Endothelial cell of umbilical vein (primary cell): ENCODE results near the gene CDC45. TPM values are rescaled to one million over a fixed set of nuclear protein-coding genes. Genes with fewer than 3 reads are reported as not detected.

Source experiments
- BruUV-seq: library from RNA; stranded (reverse); fragments of 400-500 nt; replicated peaks from 2 replicates; lab custom pipeline; 2021; lab: Mats Ljungman, UMichigan
- CTCF ChIA-PET: fragments of 300-600, 350-600 bp; sonication (Branson Sonifier 250); formaldehyde crosslinking; loops from one replicate; lab custom pipeline; 2021; ENCODE audit warnings: antibody characterized with exemption, inconsistent platforms; lab: Charles Lee
- POLR2A ChIA-PET: fragments of 300-600, 350-600 bp; sonication (Branson Sonifier 250); formaldehyde crosslinking; loops from one replicate; lab custom pipeline; 2021; ENCODE audit warnings: antibody characterized with exemption, inconsistent platforms; lab: Charles Lee
- DNase-seq: peaks from one replicate; pipeline ENCODE4 v3.0.0-alpha.2; 2011; ENCODE audit warnings: low read depth, low spot score
- FAIRE-seq: peaks from 2 replicates; lab custom pipeline; 2011; peaks lifted over from hg19 to GRCh38; lab: Jason Lieb, UNC
- H2AFZ ChIP-seq: 2 replicates; pipeline ENCODE4 v1.6.0; 2012; ENCODE audit warnings: low read depth, low read length, control low read depth, inconsistent platforms
- H3K27ac ChIP-seq: 2 replicates; pipeline ENCODE4 v1.5.1; 2011; ENCODE audit warnings: low read depth, mild to moderate bottlenecking, control low read depth, low read length, moderate library complexity; ENCODE audit not compliant: insufficient read depth
- H3K27me3 ChIP-seq, 2 experiments: 2 replicates each; pipeline versions ENCODE4 v1.6.0 to v1.6.1; 2011; ENCODE audit warnings: low read length in 2 of 2, mixed read lengths in 1 of 2; ENCODE audit not compliant: control insufficient read depth in 2 of 2, insufficient read depth in 2 of 2
- H3K36me3 ChIP-seq, 2 experiments: 2 replicates in 1 of 2; 3 replicates in 1 of 2; pipeline ENCODE4 v1.5.1; 2011; ENCODE audit warnings: low read length in 2 of 2, mild to moderate bottlenecking in 1 of 2, moderate library complexity in 1 of 2; ENCODE audit not compliant: control insufficient read depth in 2 of 2, insufficient read depth in 2 of 2; ENCODE audit errors: extremely low read depth in 1 of 2
- H3K4me1 ChIP-seq: 3 replicates; pipeline ENCODE4 v1.5.1; 2011; ENCODE audit warnings: mild to moderate bottlenecking, low read length; ENCODE audit not compliant: control insufficient read depth, insufficient read depth; ENCODE audit errors: extremely low read depth
- H3K4me2 ChIP-seq: 2 replicates; pipeline ENCODE4 v1.6.1; 2011; ENCODE audit warnings: low read length, control low read depth, mixed read lengths; ENCODE audit not compliant: insufficient read depth
- H3K4me3 ChIP-seq, 3 experiments: fragments of 200-600 bp in 1 of 3; sonication (generic), shearing (Covaris generic) in 1 of 3; replicated peaks in 1 of 3; 2 replicates each; pipeline ENCODE4 v1.5.1; 2011 to 2016; ENCODE audit warnings: control low read depth in 3 of 3, low read length in 3 of 3, mild to moderate bottlenecking in 2 of 3, inconsistent platforms in 1 of 3, low read depth in 1 of 3, moderate library complexity in 1 of 3; ENCODE audit not compliant: insufficient read depth in 1 of 3
- H3K79me2 ChIP-seq: 2 replicates; pipeline ENCODE4 v1.6.0; 2012; ENCODE audit warnings: low read length, inconsistent platforms; ENCODE audit not compliant: control insufficient read depth, insufficient read depth
- H3K9ac ChIP-seq: replicated peaks from 2 replicates; pipeline ENCODE3; 2011; ENCODE audit warnings: low read length, control low read depth; ENCODE audit not compliant: insufficient read depth; ENCODE audit errors: extremely low read depth
- H3K9me1 ChIP-seq: replicated peaks from 3 replicates; pipeline ENCODE4 v1.6.0; 2011; ENCODE audit warnings: mild to moderate bottlenecking, low read length; ENCODE audit not compliant: control insufficient read depth, insufficient read depth; ENCODE audit errors: extremely low read depth
- H3K9me3 ChIP-seq: replicated peaks from 2 replicates; pipeline ENCODE4 v1.5.1; 2012; ENCODE audit warnings: low read length, inconsistent platforms; ENCODE audit not compliant: control insufficient read depth, insufficient read depth
- H4K20me1 ChIP-seq: replicated peaks from 2 replicates; pipeline ENCODE3; 2011; ENCODE audit warnings: mild to moderate bottlenecking, low read length; ENCODE audit not compliant: control insufficient read depth, insufficient read depth; ENCODE audit errors: extremely low read depth
- EZH2 ChIP-seq: IDR thresholded peaks from 2 replicates; pipeline ENCODE4 v1.6.1; 2012; ENCODE audit warnings: borderline replicate concordance, low read depth, mild to moderate bottlenecking, moderate library complexity, low read length, inconsistent platforms; ENCODE audit not compliant: severe bottlenecking
- FOS ChIP-seq: IDR thresholded peaks from 2 replicates; pipeline ENCODE4 v1.6.1; 2011; ENCODE audit warnings: mild to moderate bottlenecking, low read length, moderate library complexity, borderline replicate concordance; ENCODE audit not compliant: insufficient read depth
- GATA2 ChIP-seq: IDR thresholded peaks from 2 replicates; pipeline ENCODE4 v1.7.0; 2011; ENCODE audit warnings: low read depth, mild to moderate bottlenecking, moderate library complexity, mixed read lengths, low read length; ENCODE audit not compliant: insufficient read length, insufficient read depth
- JUN ChIP-seq: IDR thresholded peaks from 2 replicates; pipeline ENCODE4 v1.6.1; 2011; ENCODE audit warnings: borderline replicate concordance, low read depth; ENCODE audit not compliant: insufficient read length, insufficient read depth
- MYC ChIP-seq: IDR thresholded peaks from one replicate; pipeline ENCODE4 v1.6.1; 2011; ENCODE audit warnings: mild to moderate bottlenecking, low read depth, low read length
- POLR2A ChIP-seq: IDR thresholded peaks from 2 replicates; pipeline ENCODE4 v1.6.1; 2012; ENCODE audit warnings: low read depth, mild to moderate bottlenecking, control low read depth, low read length
- POLR2AphosphoS5 ChIP-seq: IDR thresholded peaks from 2 replicates; pipeline ENCODE4 v1.6.1; 2012; ENCODE audit warnings: low read depth, mild to moderate bottlenecking, control low read depth, low read length, moderate library complexity; ENCODE audit not compliant: insufficient read depth
- dilution Hi-C: fragments of 300-500 bp; cut with MboI; formaldehyde crosslinking; loops from one replicate; pipeline ENCODE4 v1.15.0; 2019; ENCODE audit warnings: low sequenced_read_pairs; ENCODE audit not compliant: extremely low pct_ligation_motif_present
- intact Hi-C: fragments of 100-400 bp; cut with micrococcal nuclease; formaldehyde crosslinking; loops from one replicate; pipeline ENCODE4 v1.10.0; 2022
- polyA plus RNA-seq, 4 experiments: library from polyadenylated mRNA; depleted of rRNA in 3 of 4; stranded (reverse) in 3 of 4; unstranded in 1 of 4; fragments of >200 nt; gene quantifications; 2 replicates each; pipeline versions ENCODE4 v1.2.1 to v1.2.3, GENCODE V29; 2011 to 2012; ENCODE audit warnings: missing spikeins in 1 of 4
- total RNA-seq: library from RNA; stranded (reverse); gene quantifications from 2 replicates; pipeline ENCODE4 v1.2.3, GENCODE V29; 2021
- TF ChIP-seq, protein P1 (sequence below): IDR thresholded peaks from 2 replicates; pipeline ENCODE4 v1.6.1; 2011; ENCODE audit not compliant: insufficient read depth, insufficient read length
- TF ChIP-seq, protein P2 (sequence below), 2 donors: IDR thresholded peaks; 1 replicate in 1 of 2; 2 replicates in 1 of 2; pipeline ENCODE4 v1.5.1; 2011; ENCODE audit warnings: low read length in 2 of 2, mild to moderate bottlenecking in 2 of 2, moderate library complexity in 2 of 2, control low read depth in 1 of 2, inconsistent platforms in 1 of 2, low read depth in 1 of 2; ENCODE audit not compliant: insufficient read depth in 1 of 2; ENCODE audit errors: extremely low read depth in 1 of 2

CDC45 gene
- total and polyA plus RNA-seq, 2 donors (not counting 3 experiments of a cell fraction or from before 2014, with no cell fraction given), result 36.6 to 40.6 TPM

DNA sequence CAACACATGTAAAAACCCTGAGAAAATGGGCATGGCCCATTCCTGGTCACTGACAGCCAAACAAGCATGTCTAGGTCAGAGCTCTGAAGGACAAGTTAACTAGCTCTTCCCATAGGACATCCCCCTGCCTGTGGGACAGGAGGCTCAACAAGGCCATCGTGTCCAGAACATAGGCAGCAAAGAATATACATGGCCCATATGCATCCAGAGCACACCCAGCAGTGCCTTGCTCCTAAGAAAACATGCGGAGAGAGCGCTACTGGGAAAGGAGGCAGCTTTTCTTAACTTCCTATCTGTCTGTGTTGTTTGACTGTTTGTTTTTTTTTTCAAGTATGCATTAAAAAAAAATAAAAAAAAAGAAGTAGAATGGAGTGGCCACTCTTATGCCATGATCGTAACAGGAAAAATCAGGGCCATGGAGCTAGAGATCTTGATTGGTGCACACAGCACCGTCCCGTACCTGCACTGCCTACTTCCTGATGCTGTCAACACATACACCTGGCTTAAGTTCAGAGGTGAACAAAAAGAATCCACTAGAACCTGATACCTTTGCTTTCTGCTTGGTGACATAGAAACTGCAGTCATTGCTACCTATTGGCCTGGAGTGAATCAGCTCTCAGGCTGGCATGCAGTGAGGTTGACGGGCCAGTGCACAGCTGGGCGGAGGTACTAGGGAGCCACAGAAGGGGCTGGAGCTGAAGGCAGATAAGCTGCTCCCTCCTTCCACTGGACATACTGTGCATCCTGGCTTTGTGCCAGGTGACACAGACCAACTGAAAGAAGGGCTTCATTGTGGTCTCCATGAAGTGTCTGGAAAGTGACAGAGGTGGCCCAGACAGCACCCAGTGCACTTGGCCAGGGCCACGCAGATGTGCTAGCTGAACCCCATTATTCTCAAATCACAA lies 12.6 kb upstream of the CDC45 start:
- no peaks in the 10 kb centered on the region for H3K9me1 ChIP-seq
- CTCF ChIA-PET, result interaction anchor here (3.7 kb wide), 1 partner anchor 11 kb away, joined by 12 read pairs; no protein-coding TSS in a partner anchor
- no peak overlapping the region for H3K27ac ChIP-seq
- H3K9me3 ChIP-seq, result no peaks in the 10 kb centered on the region
- no peaks in the 10 kb centered on the region for H3K27me3 ChIP-seq
- peaks cover 2% of the 10 kb centered on the region for H4K20me1 ChIP-seq
- POLR2A ChIA-PET, result no interaction called here
- H3K9ac ChIP-seq, result no peak overlapping the region
- H3K4me2 ChIP-seq, result no peak overlapping the region
- intact Hi-C loops (no loop called here), dilution Hi-C loops (no loop called here)
- no peaks in the 10 kb centered on the region for H3K4me1 ChIP-seq
- no peak overlapping the region for H3K4me3 ChIP-seq
- no peak for FAIRE-seq
- H3K79me2 ChIP-seq, result peaks cover 6% of the 10 kb centered on the region
- no TSS peak for BruUV-seq
- no peak overlapping the region for H2AFZ ChIP-seq
- TF ChIP-seq MYC, result no peak
- no peak for TF ChIP-seq GATA2
- no peak for TF ChIP-seq POLR2A
- TF ChIP-seq, protein P1, sequence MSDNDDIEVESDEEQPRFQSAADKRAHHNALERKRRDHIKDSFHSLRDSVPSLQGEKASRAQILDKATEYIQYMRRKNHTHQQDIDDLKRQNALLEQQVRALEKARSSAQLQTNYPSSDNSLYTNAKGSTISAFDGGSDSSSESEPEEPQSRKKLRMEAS, result no peak
- TF ChIP-seq, protein P2, sequence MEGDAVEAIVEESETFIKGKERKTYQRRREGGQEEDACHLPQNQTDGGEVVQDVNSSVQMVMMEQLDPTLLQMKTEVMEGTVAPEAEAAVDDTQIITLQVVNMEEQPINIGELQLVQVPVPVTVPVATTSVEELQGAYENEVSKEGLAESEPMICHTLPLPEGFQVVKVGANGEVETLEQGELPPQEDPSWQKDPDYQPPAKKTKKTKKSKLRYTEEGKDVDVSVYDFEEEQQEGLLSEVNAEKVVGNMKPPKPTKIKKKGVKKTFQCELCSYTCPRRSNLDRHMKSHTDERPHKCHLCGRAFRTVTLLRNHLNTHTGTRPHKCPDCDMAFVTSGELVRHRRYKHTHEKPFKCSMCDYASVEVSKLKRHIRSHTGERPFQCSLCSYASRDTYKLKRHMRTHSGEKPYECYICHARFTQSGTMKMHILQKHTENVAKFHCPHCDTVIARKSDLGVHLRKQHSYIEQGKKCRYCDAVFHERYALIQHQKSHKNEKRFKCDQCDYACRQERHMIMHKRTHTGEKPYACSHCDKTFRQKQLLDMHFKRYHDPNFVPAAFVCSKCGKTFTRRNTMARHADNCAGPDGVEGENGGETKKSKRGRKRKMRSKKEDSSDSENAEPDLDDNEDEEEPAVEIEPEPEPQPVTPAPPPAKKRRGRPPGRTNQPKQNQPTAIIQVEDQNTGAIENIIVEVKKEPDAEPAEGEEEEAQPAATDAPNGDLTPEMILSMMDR (IDR thresholded peaks at IDR 0.05; ENCODE audit: extremely low read depth in 1 of 2, insufficient read depth in 1 of 2, low read depth in 1 of 2, low read length in 2 of 2), result no peak
- TF ChIP-seq JUN, result no peak
- TF ChIP-seq EZH2, result no peak
- no peak for TF ChIP-seq POLR2AphosphoS5
- no peak for TF ChIP-seq FOS
- H3K36me3 ChIP-seq, result peaks cover 46 to 73% of the 10 kb centered on the region in 2 experiments
- no peak for DNase-seq
